ENCODE results near the gene FKBP5. TPM values are rescaled to one million over a fixed set of nuclear protein-coding genes. Genes with fewer than 3 reads are reported as not detected.
A peak's percentile ranks its signal among the peaks of the same experiment; 100 is the strongest.

Gene FKBP5
- total RNA-seq, 2 donors from 2014 or later: 133 to 138 TPM

- 78 to 82% methylated on average over 8 to 9 of the region's 9 CpGs for WGBS, 2 donors
- no peaks in the 10 kb centered on the region for H3K27me3 ChIP-seq
- TF ChIP-seq CTCF (IDR thresholded peaks at IDR 0.05): no peak
- no peak for TF ChIP-seq POLR2A (IDR thresholded peaks at IDR 0.05)
- DNase-seq: peak in 3 of 4 donors; percentile 50 to 53 (median 51)
- intact Hi-C loops (cut with DNase I): no loop called here
- ATAC-seq: peak; percentile 77
- H3K36me3 ChIP-seq (replicated peaks in 1 of 2; ENCODE audit: insufficient read depth in 1 of 2, low read depth in 2 of 2): peaks cover 0 to 2% of the 10 kb centered on the region in 2 donors
- H3K4me3 ChIP-seq: no peak overlapping the region
- no peaks in the 10 kb centered on the region for H3K9me3 ChIP-seq
- peaks cover 47% of the 10 kb centered on the region for H3K4me1 ChIP-seq
- peak overlapping the region; percentile 66 to 91 (median 79) for H3K27ac ChIP-seq
Measured at GRCh38 chr6:35603326-35604202, 85.2 kb downstream of the FKBP5 start.

GRCh38 chr6:35602133-35602946 lies 86.4 kb downstream of the FKBP5 start:
- peak overlapping the region; percentile 60 to 91 (median 79) for H3K27ac ChIP-seq
- ATAC-seq (peak; percentile 36), DNase-seq (peak in 1 of 4 donors; percentile 31)
- H3K36me3 ChIP-seq (replicated peaks in 1 of 2; ENCODE audit: insufficient read depth in 1 of 2, low read depth in 2 of 2): peaks cover 0 to 2% of the 10 kb centered on the region in 2 donors
- H3K4me3 ChIP-seq: no peak overlapping the region
- H3K4me1 ChIP-seq: peaks cover 48% of the 10 kb centered on the region
- H3K27me3 ChIP-seq: no peaks in the 10 kb centered on the region
- WGBS, 2 donors: 48 to 49% methylated on average over 6 of the region's 6 CpGs
- intact Hi-C loops (cut with DNase I): no loop called here
- TF ChIP-seq POLR2A (IDR thresholded peaks at IDR 0.05) (peak in 1 of 3 donors; percentile 10), CTCF (IDR thresholded peaks at IDR 0.05) (no peak)
- H3K9me3 ChIP-seq: no peaks in the 10 kb centered on the region

GRCh38 chr6:35601331-35602132 lies 87.2 kb downstream of the FKBP5 start:
- intact Hi-C loops (cut with DNase I): no loop called here
- Histone ChIP-seq H3K9me3 (no peaks in the 10 kb centered on the region), H3K36me3 (replicated peaks in 1 of 2; ENCODE audit: insufficient read depth in 1 of 2, low read depth in 2 of 2) (peaks cover 0 to 6% of the 10 kb centered on the region in 2 donors), H3K27ac (peak overlapping the region; percentile 60 to 91 (median 79)), H3K27me3 (no peaks in the 10 kb centered on the region), H3K4me1 (peaks cover 56% of the 10 kb centered on the region), H3K4me3 (no peak overlapping the region)
- peak in 2 of 7 experiments; percentile 4 to 12 for TF ChIP-seq CTCF (IDR thresholded peaks at IDR 0.05)
- TF ChIP-seq POLR2A (IDR thresholded peaks at IDR 0.05): no peak
- WGBS, 2 donors: 26 to 32% methylated on average over 8 of the region's 8 CpGs
- DNase-seq (peak in 3 of 4 donors; percentile 63 to 75 (median 66)), ATAC-seq (peak; percentile 69)

- DNase-seq: no peak
- H3K27me3 ChIP-seq: no peaks in the 10 kb centered on the region
- intact Hi-C loops (cut with DNase I): no loop called here
- 45 to 48% methylated on average over 1 of the region's 1 CpG for WGBS, 2 donors
- H3K4me3 ChIP-seq: no peak overlapping the region
- H3K4me1 ChIP-seq: peaks cover 57% of the 10 kb centered on the region
- ATAC-seq: no peak
- TF ChIP-seq CTCF (IDR thresholded peaks at IDR 0.05) (no peak), POLR2A (IDR thresholded peaks at IDR 0.05) (no peak)
- H3K9me3 ChIP-seq: no peaks in the 10 kb centered on the region
- peak overlapping the region; percentile 60 to 91 (median 79) for H3K27ac ChIP-seq
- peaks cover 0 to 6% of the 10 kb centered on the region in 2 donors for H3K36me3 ChIP-seq (replicated peaks in 1 of 2; ENCODE audit: insufficient read depth in 1 of 2, low read depth in 2 of 2)
Measured at GRCh38 chr6:35600659-35601125, 88.0 kb downstream of the FKBP5 start.
